Parathyroid adenoma (tissue), 2 donors: ENCODE measurements around the gene SPOUT1.
A peak's percentile ranks its signal among the peaks of the same experiment; 100 is the strongest.
"Not testable (repeated sequence)": the region's sequence is repeated elsewhere in the genome, so short reads cannot be mapped to it uniquely, and the experiment has no call there.

Experiments
- H2AFZ ChIP-seq: fragments of 300-600 bp; sonication (generic); one replicate; pipeline ENCODE4 v1.7.0; 2017; ENCODE audit warnings: antibody characterized with exemption, mild to moderate bottlenecking
- H3K27ac ChIP-seq: fragments of 300-600 bp; sonication (generic); one replicate; pipeline ENCODE4 v1.7.0; 2017
- H3K27me3 ChIP-seq: fragments of 300-600 bp; sonication (generic); one replicate; pipeline ENCODE4 v1.7.0; 2017; ENCODE audit warnings: low read length; ENCODE audit not compliant: control insufficient read depth, insufficient read depth
- H3K36me3 ChIP-seq: fragments of 300-600 bp; sonication (generic); one replicate; pipeline ENCODE4 v1.7.0; 2017; ENCODE audit warnings: low read length; ENCODE audit not compliant: control insufficient read depth, insufficient read depth
- H3K4me1 ChIP-seq: fragments of 300-600 bp; sonication (generic); one replicate; pipeline ENCODE4 v1.7.0; 2017; ENCODE audit warnings: control low read depth
- H3K4me2 ChIP-seq: fragments of 300-600 bp; sonication (generic); one replicate; pipeline ENCODE4 v1.7.0; 2017; ENCODE audit warnings: low read length
- H3K4me3 ChIP-seq: fragments of 300-600 bp; sonication (generic); one replicate; pipeline ENCODE4 v1.7.0; 2017; ENCODE audit warnings: low read depth, low read length
- H3K79me2 ChIP-seq: fragments of 300-600 bp; sonication (generic); one replicate; pipeline ENCODE4 v1.7.0; 2017; ENCODE audit warnings: control low read depth
- H3K9ac ChIP-seq: fragments of 300-600 bp; sonication (generic); one replicate; pipeline ENCODE4 v1.7.0; 2017; ENCODE audit warnings: mild to moderate bottlenecking
- H3K9me3 ChIP-seq: fragments of 300-600 bp; sonication (generic); one replicate; pipeline ENCODE4 v1.7.0; 2017; ENCODE audit warnings: low read length; ENCODE audit not compliant: control insufficient read depth
- TF ChIP-seq, protein P1 (sequence below): fragments of 300-600 bp; sonication (generic); IDR thresholded peaks from one replicate; pipeline ENCODE4 v1.7.0; 2017; ENCODE audit warnings: antibody characterized with exemption, mild to moderate bottlenecking
- donor health status: primary hyperparathyroidism.

The SPOUT1 gene, protein sequence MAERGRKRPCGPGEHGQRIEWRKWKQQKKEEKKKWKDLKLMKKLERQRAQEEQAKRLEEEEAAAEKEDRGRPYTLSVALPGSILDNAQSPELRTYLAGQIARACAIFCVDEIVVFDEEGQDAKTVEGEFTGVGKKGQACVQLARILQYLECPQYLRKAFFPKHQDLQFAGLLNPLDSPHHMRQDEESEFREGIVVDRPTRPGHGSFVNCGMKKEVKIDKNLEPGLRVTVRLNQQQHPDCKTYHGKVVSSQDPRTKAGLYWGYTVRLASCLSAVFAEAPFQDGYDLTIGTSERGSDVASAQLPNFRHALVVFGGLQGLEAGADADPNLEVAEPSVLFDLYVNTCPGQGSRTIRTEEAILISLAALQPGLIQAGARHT

DNA sequence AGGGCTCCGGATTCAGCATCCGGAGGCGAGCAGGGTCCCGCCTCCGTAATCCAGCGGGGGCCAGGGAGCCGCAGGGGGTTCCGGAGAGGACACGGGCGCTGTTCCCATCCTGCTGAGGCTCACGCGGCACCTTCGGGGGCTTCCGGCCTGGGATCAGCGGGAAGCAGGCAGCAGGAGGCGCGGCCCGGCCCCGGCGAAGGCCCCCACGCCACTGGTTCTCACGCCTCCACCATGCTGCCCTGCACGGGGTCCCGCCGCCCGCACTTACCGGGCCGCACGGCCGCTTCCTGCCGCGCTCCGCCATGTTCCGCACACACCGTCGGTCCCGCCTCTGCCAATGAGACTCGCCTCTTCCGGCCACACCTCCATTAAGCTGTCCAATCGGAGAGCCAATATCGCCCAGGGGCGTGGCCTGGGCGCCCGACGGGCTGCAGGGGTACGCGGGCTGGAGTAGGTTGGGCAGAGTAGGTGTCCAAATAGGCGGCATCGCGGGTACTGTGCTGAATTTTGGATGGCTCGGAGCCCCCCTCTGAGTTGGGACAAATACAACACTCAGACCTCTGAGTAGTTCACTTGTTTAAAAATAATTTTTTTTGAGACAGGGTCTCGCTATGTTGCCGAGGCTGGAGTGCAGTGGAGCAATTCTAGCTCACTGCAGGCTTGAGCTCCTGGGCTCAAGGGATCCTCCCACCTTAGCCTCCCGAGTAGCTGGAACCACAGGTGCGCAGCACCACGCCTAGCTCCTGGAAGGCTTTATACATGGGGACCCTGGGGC is at the start of gene SPOUT1:
TSS of gene SPOUT1 (minus strand) at position 318 of the 775 bp plus-strand sequence. CDS start at position 304, 14 bp downstream.
- Histone ChIP-seq H3K27me3 (no peaks in the 10 kb centered on the region), H3K9me3 (no peaks in the 10 kb centered on the region), H3K79me2 (no peaks in the 10 kb centered on the region), H3K4me1 (no peaks in the 10 kb centered on the region), H3K4me3 (peak within 1 kb of the TSS; percentile 71), H3K36me3 (no peaks in the 10 kb centered on the region), H3K9ac (no peak within 1 kb of the TSS), H3K27ac (peak within 1 kb of the TSS; percentile 24), H3K4me2 (peak within 1 kb of the TSS; percentile 91), H2AFZ (peak within 1 kb of the TSS; percentile 80)
- TF ChIP-seq, protein P1, sequence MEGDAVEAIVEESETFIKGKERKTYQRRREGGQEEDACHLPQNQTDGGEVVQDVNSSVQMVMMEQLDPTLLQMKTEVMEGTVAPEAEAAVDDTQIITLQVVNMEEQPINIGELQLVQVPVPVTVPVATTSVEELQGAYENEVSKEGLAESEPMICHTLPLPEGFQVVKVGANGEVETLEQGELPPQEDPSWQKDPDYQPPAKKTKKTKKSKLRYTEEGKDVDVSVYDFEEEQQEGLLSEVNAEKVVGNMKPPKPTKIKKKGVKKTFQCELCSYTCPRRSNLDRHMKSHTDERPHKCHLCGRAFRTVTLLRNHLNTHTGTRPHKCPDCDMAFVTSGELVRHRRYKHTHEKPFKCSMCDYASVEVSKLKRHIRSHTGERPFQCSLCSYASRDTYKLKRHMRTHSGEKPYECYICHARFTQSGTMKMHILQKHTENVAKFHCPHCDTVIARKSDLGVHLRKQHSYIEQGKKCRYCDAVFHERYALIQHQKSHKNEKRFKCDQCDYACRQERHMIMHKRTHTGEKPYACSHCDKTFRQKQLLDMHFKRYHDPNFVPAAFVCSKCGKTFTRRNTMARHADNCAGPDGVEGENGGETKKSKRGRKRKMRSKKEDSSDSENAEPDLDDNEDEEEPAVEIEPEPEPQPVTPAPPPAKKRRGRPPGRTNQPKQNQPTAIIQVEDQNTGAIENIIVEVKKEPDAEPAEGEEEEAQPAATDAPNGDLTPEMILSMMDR: no peak

DNA sequence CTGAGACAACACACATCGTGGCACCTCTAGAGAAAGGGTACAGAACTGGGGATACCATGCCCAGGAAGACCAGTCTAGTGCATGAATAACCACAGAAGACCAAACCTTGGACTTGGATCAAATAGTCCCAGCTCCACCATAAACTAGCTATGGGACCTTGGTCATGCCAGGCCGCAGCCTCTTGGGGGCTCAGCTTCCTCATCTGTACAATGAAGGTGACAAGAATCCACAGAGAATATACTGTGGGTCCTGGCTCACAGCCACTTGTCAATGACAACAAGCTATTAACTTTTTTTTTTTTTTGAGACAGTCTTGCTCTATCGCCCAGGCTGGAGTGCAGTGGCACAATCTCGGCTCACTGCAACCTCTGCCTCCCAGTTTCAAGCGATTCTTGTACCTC is 48.3 kb upstream of the SPOUT1 start:
- H3K9me3 ChIP-seq: no peaks in the 10 kb centered on the region
- TF ChIP-seq, protein P1: no peak
- H2AFZ ChIP-seq: no peak overlapping the region
- no peak overlapping the region for H3K9ac ChIP-seq
- no peaks in the 10 kb centered on the region for H3K4me1 ChIP-seq
- H3K36me3 ChIP-seq: no peaks in the 10 kb centered on the region
- H3K27ac ChIP-seq: no peak overlapping the region
- no peaks in the 10 kb centered on the region for H3K27me3 ChIP-seq
- H3K4me3 ChIP-seq: no peak overlapping the region
- H3K4me2 ChIP-seq: no peak overlapping the region
- peaks cover 4% of the 10 kb centered on the region for H3K79me2 ChIP-seq

DNA sequence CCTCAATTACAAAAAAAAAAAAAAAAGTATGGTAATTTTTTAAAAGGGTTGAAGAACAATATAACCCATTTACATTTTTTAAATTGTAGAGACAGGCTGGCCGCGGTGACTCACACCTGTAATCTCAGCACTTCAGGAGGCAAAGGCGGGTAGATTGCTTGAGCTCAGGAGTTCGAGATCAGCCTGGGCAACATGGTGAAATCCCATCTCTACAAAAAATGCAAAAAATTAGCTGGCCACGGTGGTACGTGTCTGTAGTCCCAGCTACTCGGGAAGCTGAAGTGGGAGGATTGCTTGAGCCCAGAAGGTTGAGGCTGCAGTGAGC is 41.3 kb upstream of the SPOUT1 start:
- H3K79me2 ChIP-seq, H3K4me1 ChIP-seq, H3K4me2 ChIP-seq, H3K9ac ChIP-seq, H2AFZ ChIP-seq, H3K36me3 ChIP-seq, H3K4me3 ChIP-seq, H3K9me3 ChIP-seq, H3K27me3 ChIP-seq, H3K27ac ChIP-seq: not testable (repeated sequence)

DNA sequence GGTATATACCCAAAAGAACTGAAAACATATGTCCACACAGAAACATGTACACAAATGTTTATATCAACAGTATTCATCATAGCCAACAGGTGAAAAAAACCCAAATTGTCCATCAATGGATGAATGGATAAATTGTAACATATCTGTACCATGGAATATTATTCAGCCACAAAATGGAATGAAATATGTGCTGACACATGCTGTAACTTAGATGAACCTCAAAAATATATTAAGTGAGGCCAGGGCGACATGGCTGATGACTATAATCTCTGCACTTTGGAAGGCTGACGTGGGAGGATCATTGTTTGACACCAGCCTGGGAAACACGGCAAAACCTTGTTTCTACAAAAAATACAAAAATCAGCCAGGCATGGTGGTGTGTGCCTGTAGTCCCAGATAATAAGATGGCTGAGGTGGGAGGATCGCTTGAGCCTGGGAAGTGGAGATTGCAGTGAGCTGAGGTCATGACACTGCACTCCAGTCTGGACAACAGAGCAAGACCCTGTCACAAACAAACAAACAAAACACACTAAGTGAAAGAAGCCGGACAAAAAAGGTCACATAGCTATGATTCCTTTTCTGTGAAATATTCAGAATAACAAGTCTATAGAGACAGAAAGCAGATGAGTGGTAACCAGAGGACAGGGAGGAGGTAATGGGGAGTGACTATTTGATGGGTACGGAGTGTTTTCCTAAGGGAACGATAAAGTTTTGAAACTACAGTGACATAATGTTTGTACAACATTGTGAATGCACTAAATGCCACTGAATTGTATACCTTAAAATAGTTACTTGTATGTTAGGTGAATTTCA is 40.7 kb upstream of the SPOUT1 start:
- H2AFZ ChIP-seq: no peak overlapping the region
- no peak overlapping the region for H3K4me2 ChIP-seq
- TF ChIP-seq, protein P1: no peak
- no peak overlapping the region for H3K27ac ChIP-seq
- H3K79me2 ChIP-seq: no peaks in the 10 kb centered on the region
- H3K9ac ChIP-seq: no peak overlapping the region
- no peaks in the 10 kb centered on the region for H3K36me3 ChIP-seq
- no peaks in the 10 kb centered on the region for H3K9me3 ChIP-seq
- H3K4me1 ChIP-seq: no peaks in the 10 kb centered on the region
- no peak overlapping the region for H3K4me3 ChIP-seq
- no peaks in the 10 kb centered on the region for H3K27me3 ChIP-seq

DNA sequence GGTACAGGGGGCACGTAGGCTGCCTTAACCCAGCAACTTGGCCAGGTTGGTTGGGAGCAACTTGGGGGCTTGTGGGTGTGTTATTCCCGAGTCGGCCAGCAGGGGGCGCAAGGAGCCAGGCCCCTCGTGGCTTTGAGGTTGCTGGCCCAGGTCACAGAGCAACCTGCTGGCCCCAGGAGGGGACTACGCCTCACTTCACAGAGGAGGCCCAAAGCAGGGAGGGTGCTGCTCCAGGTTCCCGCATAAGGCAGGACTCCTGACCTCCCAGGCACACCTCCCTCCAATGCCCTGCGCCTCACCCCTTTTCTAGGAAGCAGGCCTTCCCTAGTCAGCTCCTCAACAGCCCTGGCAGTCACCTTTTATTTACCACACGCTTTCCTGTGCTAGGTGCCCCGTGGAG is 34.1 kb upstream of the SPOUT1 start:
- H3K4me1 ChIP-seq: no peaks in the 10 kb centered on the region
- no peaks in the 10 kb centered on the region for H3K79me2 ChIP-seq
- no peak overlapping the region for H3K27ac ChIP-seq
- H3K9me3 ChIP-seq: no peaks in the 10 kb centered on the region
- H3K9ac ChIP-seq: no peak overlapping the region
- no peak overlapping the region for H2AFZ ChIP-seq
- H3K4me3 ChIP-seq: no peak overlapping the region
- H3K4me2 ChIP-seq: no peak overlapping the region
- no peaks in the 10 kb centered on the region for H3K36me3 ChIP-seq
- TF ChIP-seq, protein P1: peak; percentile 66
- no peaks in the 10 kb centered on the region for H3K27me3 ChIP-seq
